ENCODE data around the gene DNAH10.

The DNAH10 gene

GRCh38 chr12:123888989-123889388 lies 126.9 kb downstream of the DNAH10 start:
- DNase-seq (ENCODE audit: low spot score), result no peak

- DNase-seq (ENCODE audit: low spot score), result no peak
These were observed 127.9 kb downstream of the DNAH10 start for GRCh38 chr12:123889848-123890535.

GRCh38 chr12:123890536-123890902 lies 128.4 kb downstream of the DNAH10 start:
- DNase-seq (ENCODE audit: low spot score), result no peak

GRCh38 chr12:123891011-123891410 lies 128.9 kb downstream of the DNAH10 start:
- DNase-seq (ENCODE audit: low spot score), result no peak

- DNase-seq (ENCODE audit: low spot score), result no peak
These were observed 129.5 kb downstream of the DNAH10 start for GRCh38 chr12:123891516-123892179.

GRCh38 chr12:123892180-123892559 lies 130.1 kb downstream of the DNAH10 start:
- DNase-seq (ENCODE audit: low spot score), result no peak

GRCh38 chr12:123892853-123893252 lies 130.8 kb downstream of the DNAH10 start:
- no peak for DNase-seq (ENCODE audit: low spot score)

GRCh38 chr12:123893276-123893675 lies 131.2 kb downstream of the DNAH10 start:
- DNase-seq (ENCODE audit: low spot score), result no peak

GRCh38 chr12:123894823-123895345 lies 132.8 kb downstream of the DNAH10 start:
- DNase-seq (ENCODE audit: low spot score), result no peak

GRCh38 chr12:123895451-123895850 lies 133.3 kb downstream of the DNAH10 start:
- DNase-seq (ENCODE audit: low spot score), result no peak

GRCh38 chr12:123896767-123897166 lies 134.7 kb downstream of the DNAH10 start:
- DNase-seq (ENCODE audit: low spot score), result no peak

- no peak for DNase-seq (ENCODE audit: low spot score)
These were observed 135.1 kb downstream of the DNAH10 start for GRCh38 chr12:123897221-123897620.

- DNase-seq (ENCODE audit: low spot score), result no peak
These were observed 136.6 kb downstream of the DNAH10 start for GRCh38 chr12:123898673-123899072.

- DNase-seq (ENCODE audit: low spot score), result no peak
These were observed 137.3 kb downstream of the DNAH10 start for GRCh38 chr12:123899368-123899767.

- DNase-seq (ENCODE audit: low spot score), result no peak
These were observed 138.8 kb downstream of the DNAH10 start for GRCh38 chr12:123900871-123901376.

- DNase-seq (ENCODE audit: low spot score), result no peak
These were observed 140.7 kb downstream of the DNAH10 start for GRCh38 chr12:123902821-123903220.

- no peak for DNase-seq (ENCODE audit: low spot score)
These were observed 141.4 kb downstream of the DNAH10 start for GRCh38 chr12:123903301-123904065.

GRCh38 chr12:123905319-123905925 lies 143.3 kb downstream of the DNAH10 start:
- DNase-seq (ENCODE audit: low spot score), result peak; percentile 79

- DNase-seq (ENCODE audit: low spot score), result no peak
These were observed 144.8 kb downstream of the DNAH10 start for GRCh38 chr12:123906711-123907420.

- no peak for DNase-seq (ENCODE audit: low spot score)
These were observed 145.8 kb downstream of the DNAH10 start for GRCh38 chr12:123907726-123908476.

Data from CD4-positive, alpha-beta T cell treated with Interleukin-2 at 100 ng/mL for 4 hours (primary cell).